NCI-H2227 (cell line): ENCODE data around the gene DLEU7.

ENCODE experiments used
- DNase-seq: peaks from one replicate; lab custom pipeline; 2025; ENCODE audit not compliant: unreplicated experiment; lab: John Stamatoyannopoulos, UW

DLEU7 gene

GRCh38 chr13:50844084-50844875 lies 788 bp upstream of the DLEU7 start:
- DNase-seq, result no peak

- no peak for DNase-seq
Measured at GRCh38 chr13:50842990-50843256, 569 bp downstream of the DLEU7 start.

DNA sequence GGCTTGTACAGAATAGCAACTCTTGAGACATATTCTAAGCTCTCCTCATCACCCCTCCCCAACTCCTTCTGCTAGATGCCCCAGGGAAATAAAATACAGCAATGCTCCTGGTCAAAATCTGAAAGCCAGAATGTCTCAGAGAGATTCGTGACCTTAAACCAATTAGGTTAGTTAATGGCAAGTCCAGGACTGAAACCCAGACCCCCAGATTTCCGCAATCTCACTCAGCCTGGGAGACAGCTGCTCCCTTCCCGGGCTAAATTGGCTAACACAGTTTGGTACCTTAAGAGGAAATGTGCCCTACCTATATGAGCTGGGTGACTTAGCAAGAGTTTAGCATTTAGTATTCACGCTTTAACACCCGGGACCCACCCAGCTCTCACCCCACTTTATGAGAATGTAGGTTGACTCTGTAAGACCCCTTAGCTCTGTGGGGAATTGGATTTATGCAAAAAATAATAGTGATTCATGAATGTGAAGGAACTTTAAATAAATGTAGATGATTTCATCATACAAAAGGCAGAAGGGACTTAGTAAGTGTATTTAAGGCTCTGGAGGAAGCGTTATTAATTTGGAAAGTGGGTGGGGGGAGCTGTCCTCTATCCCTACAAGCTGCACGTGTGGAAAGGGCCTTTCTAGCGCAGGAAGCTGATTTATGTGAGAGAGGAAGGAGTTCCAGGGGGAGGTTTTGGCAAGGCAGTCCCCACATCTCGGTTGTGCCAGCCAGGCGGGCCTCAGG lies 1.1 kb downstream of the DLEU7 start:
- DNase-seq, result no peak

DNA sequence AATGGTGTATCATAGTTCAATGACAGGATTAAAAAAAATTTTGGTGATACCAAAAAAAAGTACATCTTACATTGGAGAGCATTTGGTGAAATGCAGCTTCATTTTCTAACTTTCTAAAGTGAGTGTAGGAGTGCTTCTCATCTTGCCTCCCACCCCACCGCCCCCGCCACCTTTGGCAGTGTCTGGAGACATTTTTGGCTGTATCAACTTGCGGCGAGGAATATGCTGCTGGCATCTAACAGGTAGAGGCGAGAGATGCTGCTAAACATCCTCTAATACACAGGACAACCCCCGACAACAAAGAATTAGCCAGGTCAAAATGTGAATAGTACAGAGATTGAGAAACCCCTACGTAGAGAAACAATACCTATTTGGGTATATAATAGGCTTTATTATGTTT lies 1.7 kb downstream of the DLEU7 start:
- no peak for DNase-seq

GRCh38 chr13:50840284-50840683 lies 3.2 kb downstream of the DLEU7 start:
- no peak for DNase-seq

DNA sequence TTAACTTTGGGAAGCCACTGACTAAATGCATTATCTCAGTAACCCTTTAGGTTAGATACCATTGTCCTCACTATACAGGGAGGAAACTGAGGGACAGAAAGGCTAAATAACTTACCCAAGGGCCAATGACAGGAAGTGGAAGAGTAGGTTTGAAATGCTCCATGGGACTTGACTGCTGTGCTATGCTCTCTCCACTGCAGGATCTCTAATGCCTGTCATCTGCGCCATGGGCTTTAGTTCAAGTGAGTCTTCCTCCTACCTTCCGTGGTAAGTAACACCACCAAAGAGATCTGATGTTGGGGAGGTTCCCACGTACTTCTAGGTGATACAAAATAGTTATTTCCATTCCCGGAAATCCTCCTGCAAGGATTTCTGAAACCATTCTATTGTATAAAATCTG lies 3.7 kb downstream of the DLEU7 start:
- DNase-seq, result no peak

- no peak for DNase-seq
Measured at GRCh38 chr13:50838701-50839100, 4.8 kb downstream of the DLEU7 start.

DNA sequence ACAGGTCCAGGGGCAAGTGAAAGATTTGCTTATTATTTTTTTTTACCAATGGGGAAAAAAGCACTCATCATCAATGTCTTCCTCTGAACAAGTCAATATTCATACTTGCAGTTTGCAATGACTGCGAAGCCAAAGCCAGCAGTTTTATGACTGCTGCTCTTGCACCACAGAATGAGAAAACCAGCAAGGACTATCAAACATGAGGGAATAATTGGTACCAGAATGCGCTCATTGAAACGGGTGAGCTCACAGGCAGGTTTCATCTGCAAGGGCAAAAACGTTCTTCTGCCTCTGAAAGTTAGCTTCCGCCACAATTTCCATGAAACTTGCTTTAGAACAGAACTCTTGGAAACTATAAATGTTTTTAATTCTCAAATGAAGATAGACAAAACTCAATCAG lies 5.5 kb downstream of the DLEU7 start:
- DNase-seq, result no peak

DNA sequence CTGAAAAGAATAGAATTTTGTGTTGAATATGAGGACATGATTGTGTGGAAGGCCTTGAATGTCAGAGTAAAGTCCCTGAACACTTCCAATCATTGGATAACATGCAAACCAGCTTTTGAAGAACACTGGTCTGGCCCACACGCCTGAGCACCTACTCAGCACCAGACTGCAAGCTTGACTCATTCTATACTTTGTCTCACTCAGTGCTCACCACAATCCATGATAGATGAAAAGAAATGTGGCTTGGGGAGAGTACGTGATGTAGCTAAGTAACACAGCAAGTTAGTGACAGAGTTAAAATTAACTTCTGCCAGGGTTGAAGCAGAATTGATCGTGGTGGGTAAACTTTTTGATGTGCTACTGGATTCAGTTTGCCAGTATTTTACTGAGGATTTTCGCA lies 12.0 kb downstream of the DLEU7 start:
- DNase-seq, result no peak

DNA sequence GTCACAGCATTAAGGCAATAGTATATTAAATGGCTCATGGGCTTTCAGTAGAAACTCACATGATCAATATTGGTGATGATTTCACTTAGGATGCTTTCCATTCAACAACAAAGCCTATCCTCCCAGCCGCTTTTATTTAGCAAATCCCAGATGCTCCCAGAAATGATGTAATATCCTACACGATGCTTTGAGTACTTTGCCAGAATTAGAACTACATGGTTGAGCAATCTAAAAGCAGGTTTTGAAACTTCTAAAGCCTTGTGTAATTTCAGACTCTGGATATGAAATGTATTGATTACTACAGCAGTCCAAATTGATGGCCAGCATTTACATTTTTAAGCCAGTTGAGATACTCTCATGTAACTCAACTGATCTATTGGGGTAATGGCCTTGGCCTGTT lies 13.6 kb downstream of the DLEU7 start:
- no peak for DNase-seq

GRCh38 chr13:50829226-50829625 lies 14.3 kb downstream of the DLEU7 start:
- no peak for DNase-seq

DNA sequence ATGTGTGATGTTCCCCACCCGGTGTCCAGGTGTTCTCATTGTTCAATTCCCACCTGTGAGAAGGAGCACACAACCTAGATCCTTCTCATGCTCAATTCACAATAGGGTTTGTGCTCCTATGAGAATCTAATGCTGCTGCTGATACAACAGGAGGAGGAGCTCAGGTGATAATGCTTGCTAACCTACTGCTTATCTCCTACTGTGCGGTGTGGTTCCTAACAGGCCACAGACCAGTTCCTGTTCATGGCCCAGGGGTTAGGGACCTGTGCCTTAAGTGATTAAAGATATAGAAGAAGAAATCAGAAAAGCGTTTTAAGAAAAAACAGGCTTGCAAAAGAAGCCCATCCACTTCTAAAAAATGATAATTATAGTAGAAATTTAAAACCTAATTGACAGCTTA lies 17.5 kb downstream of the DLEU7 start:
- no peak for DNase-seq

DNA sequence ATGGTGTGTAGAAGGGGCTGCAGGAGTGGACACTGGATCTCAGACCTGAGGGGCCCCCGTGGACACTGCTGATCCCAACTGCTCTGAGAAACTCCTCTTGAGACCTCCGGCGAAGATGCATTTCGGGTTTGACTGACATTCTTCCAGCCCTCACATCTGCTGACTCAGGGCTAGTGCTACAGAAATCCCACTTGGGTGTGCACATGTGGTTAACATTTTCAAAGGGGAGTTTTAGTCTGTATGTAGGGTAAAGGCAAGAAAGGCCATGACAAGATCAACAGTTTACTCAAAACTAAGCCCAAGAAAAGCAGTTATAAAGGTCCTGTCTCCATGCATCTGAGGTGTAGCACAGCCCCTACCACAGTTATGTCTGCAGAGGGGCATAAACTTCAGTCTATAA lies 31.2 kb downstream of the DLEU7 start:
- DNase-seq, result no peak

GRCh38 chr13:50810998-50811397 lies 32.5 kb downstream of the DLEU7 start:
- DNase-seq, result no peak

DNA sequence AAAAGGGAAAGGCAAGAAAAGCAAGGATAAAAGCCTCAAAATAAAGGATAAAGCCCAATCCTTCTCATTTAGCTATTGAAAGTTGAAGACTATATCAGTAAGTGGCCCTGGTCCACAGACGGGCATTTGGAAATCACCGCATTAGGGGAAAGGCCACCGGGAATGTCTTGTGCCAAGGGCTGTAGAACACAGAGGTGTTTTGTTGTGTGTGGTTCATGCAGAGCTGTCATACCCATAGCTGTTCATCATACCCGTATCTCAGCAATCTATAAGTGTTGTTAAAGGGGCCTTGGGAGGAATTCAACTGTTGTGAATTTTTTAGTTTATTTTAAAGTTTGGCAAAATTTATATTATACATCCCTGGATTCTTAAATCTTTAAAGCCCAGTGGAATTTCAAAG lies 33.0 kb downstream of the DLEU7 start:
- no peak for DNase-seq

DNA sequence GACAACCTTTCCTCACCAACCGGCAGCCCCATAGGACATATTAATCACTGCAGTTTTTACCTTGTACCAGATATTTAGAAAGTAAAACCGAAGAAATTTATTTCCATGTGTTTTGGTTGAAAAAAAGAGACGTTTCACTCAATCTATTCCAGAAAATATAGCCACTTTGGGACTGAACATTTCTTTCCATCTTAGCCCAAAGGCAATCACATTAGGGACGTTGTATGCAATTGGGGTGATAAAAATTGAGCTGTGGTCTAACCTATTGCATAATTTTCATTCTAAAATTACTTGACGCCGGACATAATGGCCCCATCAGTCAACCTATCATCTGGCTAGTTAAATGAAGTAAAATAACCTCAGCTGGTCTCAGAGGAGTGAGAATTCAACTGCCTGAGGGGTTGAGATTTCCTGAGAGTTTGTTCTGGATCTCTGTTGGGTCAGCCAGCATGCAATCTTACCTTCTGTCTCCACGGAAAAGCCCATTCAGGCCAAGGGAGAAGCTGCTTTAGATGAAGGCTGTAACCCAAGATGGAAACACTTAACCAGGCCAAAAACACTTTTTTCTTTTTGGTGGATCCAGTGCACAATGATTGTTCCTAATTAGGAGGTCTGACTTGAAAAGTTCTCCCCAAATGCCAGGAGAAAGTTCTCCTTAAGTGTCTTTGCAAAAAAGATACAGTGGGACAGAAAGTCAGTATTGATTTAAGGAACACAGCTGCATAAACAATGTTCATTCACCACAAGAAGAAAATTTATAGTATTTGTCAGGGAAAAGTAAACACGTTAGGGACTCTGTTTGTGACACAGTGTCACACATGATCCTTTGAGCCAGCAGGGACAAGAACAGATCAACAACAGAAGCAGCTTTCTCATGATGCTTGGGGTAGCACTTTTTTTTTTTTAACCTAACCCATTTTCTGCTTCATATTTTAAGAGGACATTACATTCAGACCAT lies 34.1 kb downstream of the DLEU7 start:
- DNase-seq, result no peak

GRCh38 chr13:50805805-50806204 lies 37.7 kb downstream of the DLEU7 start:
- no peak for DNase-seq

GRCh38 chr13:50801087-50801931 lies 42.2 kb downstream of the DLEU7 start:
- DNase-seq, result peak; percentile 74

- no peak for DNase-seq
Measured at GRCh38 chr13:50800091-50800739, 43.3 kb downstream of the DLEU7 start.

GRCh38 chr13:50798923-50799322 lies 44.6 kb downstream of the DLEU7 start:
- no peak for DNase-seq
